ENCODE measurements around the gene IRF2BP1.

DNA sequence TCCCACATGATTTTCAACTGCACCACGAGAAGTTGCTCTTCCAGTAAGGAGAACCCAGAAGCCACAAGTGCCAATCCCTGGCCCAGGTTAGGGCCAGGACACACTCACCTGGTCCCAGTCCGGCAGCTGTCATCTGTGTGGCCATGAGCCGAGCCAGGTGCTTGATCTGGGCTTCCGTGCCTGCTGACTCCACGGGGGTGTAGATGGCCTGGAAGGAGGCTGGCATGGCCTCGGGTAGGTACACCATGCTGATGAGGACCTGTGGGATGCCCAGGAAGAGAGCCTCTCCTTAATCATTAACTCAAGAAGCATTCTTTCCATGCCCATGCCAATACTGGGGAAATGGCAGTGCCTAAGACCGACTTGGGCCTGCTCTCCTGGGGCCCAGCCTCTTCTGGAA lies 51.0 kb downstream of the IRF2BP1 start:
- TF ChIP-seq SPI1 (IDR thresholded peaks at IDR 0.05; ENCODE audit: low read depth, low read length) (no peak), POLR2A (IDR thresholded peaks at IDR 0.05; ENCODE audit: low read depth, low read length) (no peak), POLR2AphosphoS5 (IDR thresholded peaks at IDR 0.05; ENCODE audit: low read depth, low read length) (no peak), TAF1 (IDR thresholded peaks at IDR 0.05; ENCODE audit: low read depth, low read length) (no peak), POU2F2 (IDR thresholded peaks at IDR 0.05; ENCODE audit: low read depth, low read length) (no peak), PAX5 (IDR thresholded peaks at IDR 0.05; ENCODE audit: insufficient read depth, low read length, severe bottlenecking) (no peak)

Measured in GM12891 (cell line).